ENCODE measurements around the gene UROD.
"Not testable (repeated sequence)": the region's sequence is repeated elsewhere in the genome, so short reads cannot be mapped to it uniquely, and the experiment has no call there.

UROD gene

DNA sequence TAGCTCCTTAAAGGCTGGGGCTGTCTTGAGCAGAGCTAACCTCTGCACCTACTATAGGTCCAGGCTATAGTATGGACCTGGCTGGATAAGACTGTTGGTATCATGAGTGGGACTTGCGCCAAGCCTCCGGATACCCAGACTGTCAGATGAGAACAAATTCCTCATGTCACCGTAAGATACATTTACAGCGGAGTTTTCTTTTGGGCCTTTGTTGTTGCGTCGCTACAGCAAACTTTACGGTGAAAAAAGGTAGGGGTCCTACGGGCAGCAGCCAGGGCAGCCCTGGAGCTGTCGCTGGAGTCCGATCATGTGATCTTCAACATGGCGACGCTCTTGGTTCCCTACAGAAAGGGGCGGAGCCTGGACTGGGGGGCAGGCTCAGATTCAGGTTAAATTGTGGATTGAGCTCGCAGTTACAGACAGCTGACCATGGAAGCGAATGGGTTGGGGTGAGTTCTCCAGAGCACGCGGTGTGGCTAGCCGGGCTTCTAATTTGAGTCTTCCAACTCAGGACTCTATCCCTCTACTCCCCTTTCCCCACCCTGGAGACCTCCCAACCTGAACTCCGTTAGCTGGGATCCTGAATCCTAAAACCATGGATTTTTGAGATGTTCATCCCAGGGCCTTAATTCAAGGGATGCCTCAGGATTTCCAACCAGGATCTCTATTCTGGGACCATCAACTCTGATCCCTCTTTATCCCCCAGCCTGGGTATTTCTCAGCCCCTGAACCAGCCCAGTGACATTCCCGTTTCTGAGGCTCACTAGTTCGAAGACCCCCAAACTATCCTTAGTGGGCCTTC lies at the start of gene UROD:
Gene UROD, plus strand, starts transcription at position 418 of the 802 bp plus-strand sequence. Its CDS starts 12 bp downstream, at position 430.
- in situ Hi-C loops (cut with HindIII; ENCODE audit: low sequenced_read_pairs): loop anchor here (25.0 kb wide), 1 partner anchor 275 kb away; no protein-coding TSS in a partner anchor

DNA sequence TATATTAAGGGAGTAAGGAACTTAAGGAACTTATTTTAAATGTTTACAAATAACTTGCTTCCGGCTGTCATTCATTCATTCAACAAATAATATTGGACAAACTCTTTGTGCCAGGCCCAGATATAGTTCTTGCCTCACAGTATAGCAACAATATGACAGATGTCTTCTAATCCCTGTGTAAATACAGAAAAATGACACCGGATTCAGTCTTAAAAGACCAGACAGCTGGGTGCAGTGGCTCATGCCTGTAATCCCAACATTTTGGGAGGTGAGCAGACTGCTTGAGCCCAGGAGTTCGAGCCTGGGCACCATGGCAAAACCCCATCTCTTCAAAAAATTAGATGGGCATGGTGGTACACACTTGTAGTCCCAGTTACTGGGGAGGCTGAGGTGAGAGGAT lies 49.3 kb upstream of the UROD start:
- in situ Hi-C loops (cut with HindIII; ENCODE audit: low sequenced_read_pairs): no loop called here

DNA sequence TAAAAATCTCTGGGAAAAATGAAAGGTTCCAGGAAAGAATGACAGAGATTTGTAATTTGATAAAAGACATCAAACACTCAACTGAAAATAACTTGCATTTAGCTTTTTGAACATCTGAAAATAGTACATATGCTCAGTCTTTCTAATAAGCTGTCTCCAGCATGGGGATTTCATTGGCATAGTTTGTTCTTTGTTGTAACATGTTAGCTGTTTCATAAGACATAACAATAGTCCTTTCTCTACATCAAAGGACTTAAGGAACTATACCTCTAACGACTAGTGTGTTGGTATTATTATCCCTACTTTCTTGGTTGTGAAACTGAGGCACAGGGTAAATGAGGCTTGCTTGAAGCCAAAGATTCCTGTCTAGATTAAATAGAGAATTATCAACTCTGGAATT lies 47.7 kb upstream of the UROD start:
- in situ Hi-C loops (cut with HindIII; ENCODE audit: low sequenced_read_pairs): no loop called here

DNA sequence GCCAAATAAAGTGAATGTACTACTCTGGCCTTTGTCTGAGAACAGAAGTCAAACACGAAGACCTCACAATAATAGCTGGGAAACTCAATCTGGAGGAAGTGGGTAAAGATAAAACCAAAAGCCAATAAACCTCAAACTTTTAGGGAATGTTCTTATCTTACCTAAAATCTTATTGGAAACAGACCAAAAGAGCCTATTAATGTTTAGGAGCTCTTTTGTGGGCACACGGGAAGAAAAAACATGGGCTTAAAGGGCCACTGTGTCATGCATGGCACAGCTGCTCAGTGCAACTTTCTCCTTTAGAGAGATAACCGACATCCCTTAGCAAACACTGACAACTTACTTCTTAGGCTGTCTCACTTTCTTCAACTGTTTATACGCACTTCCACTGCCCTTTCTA lies 41.7 kb upstream of the UROD start:
- in situ Hi-C loops (cut with HindIII; ENCODE audit: low sequenced_read_pairs): no loop called here

DNA sequence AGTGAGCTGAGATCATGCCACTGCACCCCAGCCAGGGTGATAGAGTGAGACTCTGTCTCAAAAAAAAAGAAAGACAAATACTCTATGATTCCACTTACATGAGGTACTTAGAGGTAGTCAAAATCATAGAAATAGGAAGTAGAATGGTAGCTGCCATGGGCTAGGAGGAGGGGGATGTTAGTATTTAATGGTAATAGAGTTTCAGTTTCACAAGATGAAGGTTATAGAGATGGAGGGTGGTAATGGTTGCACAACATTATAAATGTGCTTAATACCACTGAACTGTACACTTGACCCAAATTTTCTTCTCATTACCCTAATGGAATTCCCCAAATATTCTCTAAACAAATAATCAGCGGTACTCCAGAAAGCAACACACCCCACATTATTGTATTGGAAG lies 38.4 kb upstream of the UROD start:
- in situ Hi-C loops (cut with HindIII; ENCODE audit: low sequenced_read_pairs): no loop called here

DNA sequence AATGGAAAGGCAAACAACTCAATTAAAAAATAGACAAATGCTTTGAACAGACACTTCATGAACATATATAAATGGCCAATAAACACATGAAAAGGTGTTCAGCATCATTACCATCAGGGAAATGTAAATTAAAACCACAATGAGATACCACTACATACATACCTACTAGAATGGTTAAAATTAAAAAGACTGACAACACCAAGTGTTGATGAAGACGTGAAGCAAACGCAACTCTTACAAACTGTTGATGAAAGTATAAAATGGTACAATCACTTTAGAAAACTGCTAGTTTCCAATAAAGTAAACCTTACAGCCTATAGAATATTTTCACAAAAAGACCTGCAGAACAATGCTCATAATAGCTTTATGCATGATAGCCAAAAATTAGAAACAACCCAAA lies 35.8 kb upstream of the UROD start:
- in situ Hi-C loops (cut with HindIII; ENCODE audit: low sequenced_read_pairs): no loop called here

DNA sequence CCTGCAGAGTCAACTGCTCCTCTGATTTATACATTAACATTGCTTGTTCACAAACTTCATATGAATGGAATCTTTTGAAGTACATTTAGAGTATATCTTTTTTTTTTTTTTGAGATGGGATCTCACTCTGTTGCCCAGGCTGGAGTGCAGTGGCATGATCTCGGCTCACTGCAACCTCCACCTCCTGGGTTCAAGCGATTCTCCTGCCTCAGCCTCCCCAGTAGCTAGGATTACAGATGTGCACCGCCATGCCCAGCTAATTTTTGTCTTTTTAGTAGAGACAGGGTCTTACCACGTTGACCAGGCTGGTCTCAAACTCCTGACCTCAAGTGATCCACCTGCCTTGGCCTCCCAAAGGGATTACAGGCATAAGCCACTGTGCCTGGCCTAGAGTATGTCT lies 34.7 kb upstream of the UROD start:
- in situ Hi-C loops (cut with HindIII; ENCODE audit: low sequenced_read_pairs): not testable (repeated sequence)

DNA sequence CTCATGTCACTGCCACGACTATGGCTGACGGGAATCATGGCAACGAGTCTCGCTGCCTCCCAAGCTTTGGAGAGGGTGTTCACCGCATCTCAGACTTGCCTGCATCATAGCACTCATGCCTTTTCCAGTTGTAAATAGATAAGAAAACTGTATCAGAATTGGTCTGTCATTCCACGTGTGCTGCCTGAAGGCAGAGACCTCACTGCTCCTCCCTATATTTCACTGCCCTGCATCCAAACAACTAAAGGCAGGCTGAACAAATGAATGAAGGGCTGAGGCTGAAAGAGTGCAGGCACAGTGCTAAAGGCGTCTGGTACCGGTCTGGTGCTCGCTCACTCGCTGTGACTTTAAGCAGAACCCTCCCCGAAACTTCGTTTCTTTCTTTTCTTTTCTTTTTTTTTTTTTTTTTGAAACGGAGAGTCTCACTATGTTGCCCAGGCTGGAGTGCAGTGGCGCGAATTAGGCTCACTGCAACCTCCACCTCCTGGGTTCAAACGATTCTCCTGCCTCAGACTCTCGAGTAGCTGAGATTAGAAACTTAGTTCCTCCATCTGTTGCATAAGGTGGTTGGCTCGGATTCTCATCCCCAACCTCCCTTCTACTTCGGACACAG lies 26.2 kb upstream of the UROD start:
- in situ Hi-C loops (cut with HindIII; ENCODE audit: low sequenced_read_pairs): loop anchor here (5.0 kb wide), 1 partner anchor 54 kb away; no protein-coding TSS in a partner anchor

DNA sequence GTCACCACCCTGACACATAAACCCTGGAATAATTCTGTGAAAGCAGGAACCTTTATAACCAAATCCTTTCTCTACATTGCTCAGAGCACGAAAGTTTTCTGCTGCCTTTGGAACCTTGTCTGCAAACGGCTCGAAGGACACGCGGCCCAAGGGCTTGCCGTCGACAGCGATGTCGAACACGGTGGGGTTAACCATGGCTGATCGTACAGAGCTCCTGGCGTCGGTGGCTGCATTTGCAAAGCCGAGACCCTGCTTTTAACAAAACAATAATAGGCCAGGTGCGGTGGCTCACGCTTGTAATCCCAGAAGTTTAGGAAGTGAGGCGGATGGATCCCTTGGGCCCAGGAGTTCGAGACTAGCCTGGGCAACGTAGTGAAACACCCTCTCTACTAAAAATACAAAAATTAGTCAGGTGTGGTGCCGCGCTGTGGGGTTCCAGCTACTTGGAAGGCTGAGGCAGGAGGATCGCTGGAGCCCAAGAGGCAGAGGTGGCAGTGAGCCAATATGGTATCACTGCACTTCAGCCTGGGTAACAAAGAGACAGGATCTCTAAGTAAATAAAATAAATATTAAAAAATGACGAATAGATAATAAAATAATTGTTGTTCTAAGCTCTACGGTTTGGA lies 23.4 kb upstream of the UROD start:
- in situ Hi-C loops (cut with HindIII; ENCODE audit: low sequenced_read_pairs): loop anchor here (5.0 kb wide), 1 partner anchor 56 kb away; no protein-coding TSS in a partner anchor

DNA sequence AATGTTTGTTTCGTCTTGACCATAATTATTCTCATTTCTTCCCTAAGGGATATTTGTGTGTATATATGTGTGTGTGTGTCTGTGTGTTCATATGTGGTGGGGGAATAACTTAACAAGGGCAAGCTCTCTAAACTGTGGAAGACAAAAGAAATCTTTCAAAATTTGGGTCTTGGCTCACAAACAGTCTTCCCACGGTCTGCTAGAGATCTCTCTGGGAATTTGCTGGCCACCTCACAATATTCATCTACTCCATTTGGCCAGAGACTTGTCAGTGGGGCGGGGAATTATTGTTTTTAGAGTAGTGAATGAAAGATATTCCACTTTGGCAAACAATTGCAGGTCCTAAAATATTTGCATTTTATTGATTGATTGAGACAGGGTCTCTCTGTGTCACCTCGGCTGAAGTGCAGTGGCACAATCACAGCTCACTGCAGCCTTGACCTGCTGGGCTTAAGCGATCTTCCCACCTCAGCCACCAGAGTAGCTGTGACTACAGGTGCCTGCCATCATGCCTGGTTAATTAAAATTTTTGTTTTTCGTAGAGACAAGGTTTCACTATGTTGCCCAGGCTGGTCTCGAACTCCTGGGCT lies 17.6 kb upstream of the UROD start:
- in situ Hi-C loops (cut with HindIII; ENCODE audit: low sequenced_read_pairs): no loop called here

DNA sequence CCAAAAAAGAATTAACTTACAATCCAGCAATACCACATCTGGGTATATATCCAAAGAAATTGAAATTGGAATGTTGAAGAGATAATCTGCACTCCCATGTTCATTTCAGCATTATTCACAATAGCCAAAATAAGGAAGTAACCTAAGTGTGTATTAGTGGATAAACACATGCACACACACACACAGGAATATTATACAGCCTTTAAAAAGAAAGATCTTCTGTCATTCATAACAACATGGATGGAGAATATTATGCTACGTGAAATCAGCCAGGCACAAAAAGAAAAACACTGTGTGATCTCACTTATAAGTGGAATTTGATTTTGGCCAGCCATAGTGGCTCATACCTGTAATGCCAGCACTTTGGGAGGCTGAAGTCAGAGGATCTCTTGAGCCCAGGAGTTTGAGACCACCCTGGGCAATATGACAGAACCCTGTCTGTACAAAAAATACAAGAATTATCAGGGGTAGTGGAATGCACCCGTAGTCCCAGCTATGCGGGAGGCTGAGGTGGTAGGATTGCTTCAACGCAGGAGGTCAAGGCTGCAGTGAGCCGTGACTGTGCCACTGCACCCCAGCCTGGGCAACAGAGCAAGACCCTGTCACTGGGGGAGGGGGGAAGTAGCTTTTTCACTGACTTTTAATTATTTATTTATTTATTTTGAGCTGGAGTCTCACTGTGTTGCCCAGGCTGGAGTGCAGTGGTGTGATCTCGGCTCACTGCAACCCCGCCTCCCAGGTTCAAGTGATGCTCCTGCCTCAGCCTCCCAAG lies 16.4 kb upstream of the UROD start:
- in situ Hi-C loops (cut with HindIII; ENCODE audit: low sequenced_read_pairs): no loop called here

DNA sequence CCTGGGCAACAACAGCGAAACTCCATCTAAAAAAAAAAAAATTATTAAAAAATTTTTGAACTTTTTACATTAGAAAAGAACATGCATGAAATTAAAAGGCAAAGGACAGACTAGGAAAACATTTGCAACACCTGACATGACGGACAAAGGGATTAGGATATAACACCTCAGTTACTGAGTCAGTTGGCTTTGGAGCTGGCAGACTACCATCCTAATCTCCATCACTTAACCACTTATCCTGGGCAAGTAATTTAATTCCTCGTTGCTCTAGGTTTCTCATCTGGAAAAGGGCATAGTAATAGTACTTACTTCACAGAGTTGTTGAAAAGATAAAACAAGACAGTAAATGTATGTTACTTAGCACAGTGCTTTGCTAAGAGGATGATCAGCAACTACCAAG lies 12.8 kb upstream of the UROD start:
- in situ Hi-C loops (cut with HindIII; ENCODE audit: low sequenced_read_pairs): no loop called here

DNA sequence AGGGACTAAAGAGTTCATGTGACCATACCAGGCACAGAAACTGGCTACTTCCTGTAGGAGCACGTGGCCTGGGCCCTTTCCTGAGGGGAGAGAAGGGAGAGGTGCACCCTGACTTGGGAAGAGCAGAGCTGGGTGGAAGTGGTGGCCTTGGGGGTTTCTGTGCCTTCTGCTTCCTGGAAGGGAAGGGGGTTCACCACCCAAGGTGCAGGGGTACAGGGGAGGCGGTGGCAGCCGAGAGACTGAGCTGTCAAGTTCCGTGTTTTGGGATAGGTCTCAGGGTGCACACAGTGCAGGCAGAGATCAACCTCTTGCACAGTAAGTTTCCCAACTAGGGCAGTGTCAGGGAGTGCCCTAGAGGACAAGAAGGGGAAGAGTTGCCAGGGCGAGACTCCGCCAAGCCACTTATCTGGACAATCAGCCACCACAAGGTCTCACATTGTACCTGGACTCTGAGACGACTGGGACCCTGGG lies 11.0 kb upstream of the UROD start:
- in situ Hi-C loops (cut with HindIII; ENCODE audit: low sequenced_read_pairs): loop anchor here (25.0 kb wide), 1 partner anchor 286 kb away; no protein-coding TSS in a partner anchor

DNA sequence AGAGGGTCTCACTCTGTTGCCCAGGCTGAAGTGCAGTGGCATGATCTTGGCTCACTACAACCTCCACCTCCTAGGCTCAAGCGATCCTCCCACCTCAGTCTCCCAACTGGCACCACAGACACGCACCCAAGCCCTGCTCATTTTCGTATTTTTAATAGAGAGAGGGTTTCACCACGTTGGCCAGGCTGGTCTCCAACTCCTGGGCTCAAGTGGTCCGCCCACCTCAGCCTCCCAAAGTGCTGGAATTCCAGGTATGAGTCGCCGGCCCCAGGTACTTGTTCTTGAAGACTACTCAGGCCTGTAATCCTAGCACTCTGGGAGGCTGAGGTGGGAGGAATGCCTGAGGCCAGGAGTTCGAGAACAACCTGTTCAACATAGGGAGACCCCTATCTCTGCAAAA lies 10.5 kb upstream of the UROD start:
- in situ Hi-C loops (cut with HindIII; ENCODE audit: low sequenced_read_pairs): loop anchor here (25.0 kb wide), 1 partner anchor 286 kb away; no protein-coding TSS in a partner anchor

DNA sequence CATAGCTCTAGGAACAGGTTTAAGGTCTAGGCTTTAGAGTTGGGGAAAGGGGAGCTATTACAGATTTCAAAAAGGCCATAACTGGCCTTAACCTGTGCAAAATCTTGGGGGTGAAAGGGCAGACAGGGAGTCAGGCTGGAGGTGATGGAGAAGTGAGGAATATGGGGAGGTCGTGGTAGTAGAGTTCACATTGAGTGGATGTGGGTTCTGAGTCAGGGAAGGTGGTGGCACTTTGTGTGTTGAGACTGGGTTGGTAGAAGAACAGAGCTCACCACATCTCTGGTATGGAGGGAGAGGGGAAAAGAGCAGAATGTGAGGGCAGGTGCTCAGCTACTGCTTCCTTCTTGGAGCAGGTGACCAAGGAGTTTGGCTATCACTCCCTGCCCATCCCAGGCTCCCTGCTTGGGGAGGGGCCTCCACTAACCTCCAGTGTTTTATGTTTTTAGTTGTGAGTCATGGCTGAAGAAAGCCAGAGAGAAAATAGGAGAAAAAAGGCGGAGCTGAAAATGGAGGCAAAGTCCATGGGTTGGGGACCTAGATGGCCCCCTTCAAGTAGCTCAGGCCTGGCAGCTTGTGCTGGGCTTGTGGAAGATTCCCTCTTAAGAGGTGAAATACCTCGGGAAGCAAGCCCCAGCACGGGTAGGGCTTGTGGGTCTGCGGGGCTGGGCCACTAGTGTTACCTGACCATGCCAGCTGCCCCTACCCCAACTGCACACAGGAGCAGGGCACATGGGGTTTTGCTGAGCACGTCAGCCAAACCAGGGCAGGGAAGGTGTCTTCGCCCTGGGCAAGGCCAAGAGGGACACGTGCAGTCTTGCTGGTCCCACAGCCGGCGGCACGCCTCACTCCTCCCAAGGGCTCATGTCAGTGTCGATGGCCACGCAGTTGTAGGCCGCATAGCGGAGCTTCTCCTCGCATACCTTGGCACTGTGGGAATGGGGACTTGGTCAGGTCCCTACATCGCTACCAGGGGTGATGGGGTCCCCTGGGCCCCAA lies 9.1 kb upstream of the UROD start:
- in situ Hi-C loops (cut with HindIII; ENCODE audit: low sequenced_read_pairs): loop anchor here (25.0 kb wide), 1 partner anchor 284 kb away; no protein-coding TSS in a partner anchor

DNA sequence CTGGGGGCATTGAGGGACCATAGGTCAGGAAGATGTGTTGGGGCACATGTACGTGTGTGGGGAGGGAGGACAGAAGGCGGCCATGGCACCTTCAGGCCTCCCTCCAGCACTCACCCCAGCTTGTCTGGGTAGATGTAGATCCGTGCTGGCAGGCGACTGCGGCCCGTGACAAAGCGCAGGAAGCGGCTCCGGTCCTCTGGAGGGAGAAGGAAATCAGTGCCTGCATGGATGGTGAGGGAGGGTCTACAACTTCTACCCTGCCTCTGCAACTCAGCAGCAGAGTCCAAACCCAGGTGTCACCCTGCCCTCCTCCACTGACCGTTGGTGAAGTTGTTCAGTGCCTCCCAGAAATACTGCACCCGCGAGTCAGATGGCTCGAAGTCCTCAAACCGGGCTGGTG lies 8.3 kb upstream of the UROD start:
- in situ Hi-C loops (cut with HindIII; ENCODE audit: low sequenced_read_pairs): loop anchor here (25.0 kb wide), 1 partner anchor 284 kb away; no protein-coding TSS in a partner anchor

DNA sequence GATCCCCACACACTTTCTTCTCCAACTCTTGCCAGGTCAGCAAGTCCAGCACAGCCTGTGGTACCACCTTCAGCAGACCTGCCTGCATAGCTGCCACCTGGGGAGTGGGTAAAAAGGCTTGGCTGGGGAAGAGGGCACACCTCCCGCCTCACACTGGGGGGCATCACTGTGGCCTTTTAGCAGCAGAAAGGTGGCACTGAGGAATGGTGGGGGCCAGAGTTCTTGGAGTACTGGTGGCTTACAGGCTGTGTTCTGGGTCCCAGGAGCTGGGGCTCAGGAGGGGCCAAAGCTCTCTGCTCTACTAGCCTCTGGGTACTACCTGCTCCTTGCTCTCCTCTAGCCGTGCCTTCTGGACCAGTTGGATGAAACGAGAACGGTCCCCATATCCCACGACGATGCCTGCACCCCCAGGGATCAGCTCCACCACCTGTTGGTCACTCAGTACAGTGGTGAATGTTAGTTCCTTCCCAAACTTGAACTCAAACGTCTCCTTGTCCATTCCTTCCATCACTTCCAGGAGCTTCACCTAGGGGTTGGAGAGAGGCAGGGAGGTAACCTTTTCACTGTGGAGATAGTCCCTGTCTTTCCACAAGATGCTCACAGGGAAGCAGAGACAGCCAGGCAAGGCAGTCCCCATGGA lies 7.7 kb upstream of the UROD start:
- in situ Hi-C loops (cut with HindIII; ENCODE audit: low sequenced_read_pairs): loop anchor here (25.0 kb wide), 1 partner anchor 283 kb away; no protein-coding TSS in a partner anchor

DNA sequence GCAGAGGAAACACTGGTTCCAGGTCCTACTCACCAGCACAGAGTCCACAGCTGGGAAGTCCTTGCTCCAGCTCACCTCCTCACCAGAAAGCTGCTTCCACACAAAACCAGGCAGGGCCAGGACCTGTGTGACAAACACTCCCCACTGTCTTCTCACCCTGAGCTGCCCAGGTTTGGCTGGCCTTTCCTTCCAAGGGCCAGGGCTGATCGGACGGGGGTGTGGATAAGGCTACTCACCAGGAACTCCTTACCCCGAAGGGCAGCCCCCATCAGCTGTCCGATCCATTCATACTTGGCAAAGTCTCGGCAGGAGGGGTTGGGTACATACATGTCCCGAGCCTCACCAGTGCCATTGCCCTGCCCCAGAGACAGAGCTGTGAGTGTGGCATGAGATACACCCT lies 6.3 kb upstream of the UROD start:
- in situ Hi-C loops (cut with HindIII; ENCODE audit: low sequenced_read_pairs): loop anchor here (25.0 kb wide), 1 partner anchor 282 kb away; no protein-coding TSS in a partner anchor
